Heart left ventricle (tissue), 16 donors: ENCODE results near the gene ADAT1. TPM values are rescaled to one million over a fixed set of nuclear protein-coding genes. Genes with fewer than 3 reads are reported as not detected.
A peak's percentile ranks its signal among the peaks of the same experiment; 100 is the strongest.

Source experiments
- ATAC-seq, 4 donors: fragments of 200-7000 bp; cut with Tn5 transposase; one replicate each; pipeline ENCODE4 v1.9.1; 2020 to 2022; ENCODE audit warnings: moderate library complexity in 4 of 4, mild to moderate bottlenecking in 3 of 4, moderate number of reproducible peaks in 1 of 4
- DNase-seq, 5 donors: peaks; one replicate each; pipeline ENCODE4 v3.0.0-alpha.2; 2020
- H3K27ac ChIP-seq, 12 donors: fragments of 200-600 bp; sonication (generic) in 4 of 12; one replicate each; pipeline versions ENCODE4 v1.5.0 to v1.8.0; 2016 to 2022; ENCODE audit warnings: mild to moderate bottlenecking in 2 of 12
- H3K27me3 ChIP-seq, 9 donors: fragments of 200-600 bp; sonication (generic) in 2 of 9; one replicate each; pipeline versions ENCODE4 v1.5.1 to v1.8.0; 2016 to 2022; ENCODE audit warnings: mild to moderate bottlenecking in 3 of 9
- H3K36me3 ChIP-seq, 9 donors: fragments of 200-600 bp; sonication (generic) in 2 of 9; one replicate each; pipeline versions ENCODE4 v1.5.0 to v1.8.0; 2018 to 2022; ENCODE audit warnings: mild to moderate bottlenecking in 2 of 9
- H3K4me1 ChIP-seq, 12 donors: fragments of 200-600 bp; sonication (generic) in 4 of 12; one replicate each; pipeline versions ENCODE4 v1.5.0 to v1.8.0; 2016 to 2022; ENCODE audit warnings: mild to moderate bottlenecking in 3 of 12
- H3K4me3 ChIP-seq, 12 donors: fragments of 200-600 bp; sonication (generic) in 4 of 12; one replicate each; pipeline versions ENCODE4 v1.5.0 to v1.8.0; 2017 to 2022; ENCODE audit warnings: mild to moderate bottlenecking in 9 of 12, moderate library complexity in 4 of 12
- H3K9me3 ChIP-seq, 12 donors: fragments of 200-600 bp; sonication (generic) in 4 of 12; one replicate each; pipeline versions ENCODE4 v1.5.0 to v1.8.0; 2016 to 2022; ENCODE audit warnings: mild to moderate bottlenecking in 1 of 12
- CTCF ChIP-seq, 12 donors: fragments of 200-600 bp; sonication (generic) in 4 of 12; IDR thresholded peaks; one replicate each; pipeline versions ENCODE4 v1.5.0 to v1.8.0; 2018 to 2022; ENCODE audit warnings: antibody characterized with exemption in 12 of 12, mild to moderate bottlenecking in 5 of 12
- POLR2A ChIP-seq, 2 donors: fragments of 450-650 bp; IDR thresholded peaks; one replicate each; pipeline ENCODE4 v1.6.1; 2017; ENCODE audit warnings: antibody characterized with exemption in 2 of 2, mild to moderate bottlenecking in 2 of 2, moderate library complexity in 2 of 2
- WGBS, 4 donors: extraction: QIAGEN DNeasy Blood & Tissue Kit in 2 of 4; methylation state at CpG; one replicate each; pipeline versions ENCODE4 v1.1.5 to v1.1.7; 2013 to 2018; 5-methylcytosine and 5-hydroxymethylcytosine counted together
- intact Hi-C, 10 donors: fragments of 100-400 bp; cut with DNase I; formaldehyde crosslinking; loops; one replicate each; pipeline versions ENCODE4 v1.11.1 to v1.14.2; 2022
- polyA plus RNA-seq, 2 donors: library from polyadenylated mRNA; stranded (reverse); fragments of 200-250 nt; gene quantifications; one replicate each; pipeline ENCODE4 v1.2.3, GENCODE V29; 2013
- total RNA-seq, 9 donors: library from RNA; depleted of rRNA in 2 of 9; stranded (reverse); fragments of >200 nt in 2 of 9; fragmentation: NEBNext Ultra II Directional in 3 of 9; extraction: Animal tissue kit (Norgen Biotek cat#: 25700) in 3 of 9; gene quantifications; one replicate each; pipeline versions ENCODE4 v1.1.0 to v1.2.4, GENCODE V29; 2016 to 2023
- donor health status: ischemic (EF 13 %, LVEDD 7.1; RV severe dilation, severe dysfunction).
- donor health status: healthy with polysubstance abuse.
- donor health status: DM: no; HTN: yes; CAD: no.
- donor health status: DM: no; HTN: no; CAD: no.
- donor health status: ischemic (EF 25% LVEDD 6.9; RV normal size, moderate dysfunction).
- donor health status: ischemic (EF 25% LVEDD 5.7; RV mildly dilated, moderate dysfunction).
- donor health status: healthy.
- donor health status: DM: yes; HTN: yes; CAD: no.
- donor health status: ischemic (EF 35%, LVEDD 5.7; RV mildly dilated, moderate dysfunction).
- donor health status: nonischemic (EF 11% LVEDD 7.7; RV severe dilation, severe dysfunction).
- donor health status: DM: yes; HTN: yes; CAD: no.
- donor health status: PGD.
- donor health status: ischemic (EF 29% LVEDD 5.4; RV normal size, mild dysfunction).
- donor health status: nonischemic (EF 23%, LVEDD 6.1; RV moderate dilation, normal function).

Gene ADAT1
- total and polyA plus RNA-seq, 11 donors: 8.0 to 37.5 (median 21.0) TPM

DNA sequence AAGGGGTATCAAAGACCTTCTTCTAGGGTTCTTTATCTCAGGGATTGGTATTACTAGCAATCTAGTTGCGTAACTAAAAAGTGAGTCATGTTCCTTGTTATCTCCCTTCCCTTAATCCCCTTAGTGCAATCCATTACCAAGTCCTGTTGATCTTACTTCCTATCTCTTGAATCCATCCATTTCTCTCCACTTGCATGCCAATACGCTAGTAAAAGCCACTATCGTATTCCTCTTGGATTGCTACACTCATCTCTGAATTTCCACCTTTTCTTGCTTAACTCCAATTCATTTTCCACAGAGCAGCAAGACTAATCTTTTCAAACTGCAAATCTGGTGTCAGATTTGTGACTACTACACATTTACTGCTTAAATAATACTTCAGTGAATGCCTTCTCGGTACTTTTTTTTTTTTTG lies 1.8 kb upstream of the ADAT1 start:
- no peaks in the 10 kb centered on the region for H3K9me3 ChIP-seq
- ATAC-seq: no peak
- H3K27me3 ChIP-seq: no peaks in the 10 kb centered on the region
- peaks cover 0 to 51% (median 19%) of the 10 kb centered on the region in 12 donors for H3K4me1 ChIP-seq
- TF ChIP-seq POLR2A (IDR thresholded peaks at IDR 0.05) (no peak), CTCF (IDR thresholded peaks at IDR 0.05) (no peak)
- no peak overlapping the region for H3K4me3 ChIP-seq
- no peak for DNase-seq
- no peak overlapping the region for H3K27ac ChIP-seq
- 73 to 83% (median 77%) methylated on average over 4 of the region's 4 CpGs for WGBS, 4 donors
- H3K36me3 ChIP-seq: peaks cover 0 to 57% (median 49%) of the 10 kb centered on the region in 9 donors
- intact Hi-C loops: loop anchor here (5.0 to 10.0 kb wide), 9 partner anchors 53 to 160 kb away; partner anchors contain the start of genes GABARAPL2 (in 5 of the 10), TMEM170A (in 2 of the 10) and TMEM231 (in 1 of the 10)

DNA sequence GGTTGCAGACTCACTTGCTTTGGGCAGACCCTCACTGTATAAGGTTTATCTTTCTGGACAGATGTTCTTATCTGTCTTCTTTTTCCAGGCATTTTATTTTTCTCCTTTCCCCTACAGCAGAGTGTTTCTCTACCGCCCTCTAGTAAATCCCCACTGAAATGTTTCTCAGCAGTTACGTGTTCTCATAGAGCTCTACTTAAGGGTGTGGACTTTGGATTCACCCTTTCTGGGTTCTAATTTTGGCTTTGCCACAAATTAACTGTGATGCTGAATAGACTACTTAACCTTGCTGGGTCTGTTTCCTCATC lies 2.0 kb downstream of the ADAT1 start:
- peaks cover 0 to 56% (median 47%) of the 10 kb centered on the region in 9 donors for H3K36me3 ChIP-seq
- no peaks in the 10 kb centered on the region for H3K9me3 ChIP-seq
- H3K4me1 ChIP-seq: peaks cover 0 to 34% (median 19%) of the 10 kb centered on the region in 12 donors
- ATAC-seq: no peak
- H3K4me3 ChIP-seq: no peak overlapping the region
- 4 to 17% (median 11%) methylated on average over 2 of the region's 2 CpGs for WGBS, 4 donors
- DNase-seq: no peak
- peak overlapping the region in 2 of 12 donors; percentile 84 to 96 for H3K27ac ChIP-seq
- H3K27me3 ChIP-seq: no peaks in the 10 kb centered on the region
- TF ChIP-seq POLR2A (IDR thresholded peaks at IDR 0.05): no peak
- peak in 9 of 12 donors; percentile 21 to 59 (median 34) for TF ChIP-seq CTCF (IDR thresholded peaks at IDR 0.05)
- intact Hi-C loops: loop anchor here (1.0 to 10.0 kb wide), 10 partner anchors 49 to 156 kb away; partner anchors contain the start of genes GABARAPL2 (in 5 of the 10), TMEM170A (in 2 of the 10) and TMEM231 (in 1 of the 10)

DNA sequence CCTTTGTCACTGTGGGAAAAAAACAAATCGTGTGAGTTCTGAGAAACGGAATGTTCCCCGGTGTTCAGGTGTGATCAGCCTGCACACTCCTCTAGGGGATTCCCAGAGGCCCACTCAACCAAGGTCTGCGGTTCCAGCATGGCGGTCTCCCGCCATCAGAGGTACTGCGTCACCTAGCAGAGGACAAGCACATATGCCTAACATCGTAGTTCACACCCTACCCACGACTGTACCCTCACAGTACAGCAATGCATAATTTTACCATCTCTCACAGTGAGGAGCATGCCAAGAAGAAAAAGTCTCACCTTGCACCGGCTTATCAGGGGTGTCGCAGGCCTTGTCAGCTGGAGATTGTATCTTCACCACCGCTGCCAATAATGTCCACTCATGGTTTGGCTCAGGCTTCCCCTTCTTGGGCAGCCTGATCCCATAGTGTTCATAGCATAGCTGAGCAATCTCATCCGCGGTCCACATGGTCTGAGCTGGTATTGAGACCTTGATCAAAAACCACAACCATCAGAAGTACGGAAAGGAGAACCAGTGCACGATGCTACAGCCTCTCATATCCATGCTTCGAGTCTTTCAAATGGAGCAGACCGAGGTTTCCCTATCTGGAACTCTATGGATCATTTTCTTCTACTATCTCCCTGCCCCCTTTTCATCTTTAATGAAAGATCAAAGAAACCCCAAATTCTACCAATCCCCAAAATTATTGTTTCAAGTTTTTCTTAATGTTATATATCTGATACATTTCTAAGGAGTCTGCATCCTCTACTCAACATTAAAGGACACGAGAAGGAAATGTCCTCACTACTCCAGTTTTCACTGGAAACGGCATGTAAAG lies 2.5 kb downstream of the ADAT1 start:
- H3K4me1 ChIP-seq: peaks cover 0 to 34% (median 19%) of the 10 kb centered on the region in 12 donors
- TF ChIP-seq POLR2A (IDR thresholded peaks at IDR 0.05): no peak
- no peak for TF ChIP-seq CTCF (IDR thresholded peaks at IDR 0.05)
- H3K27ac ChIP-seq: peak overlapping the region in 2 of 12 donors; percentile 84 to 96
- WGBS, 4 donors: 78 to 84% (median 79%) methylated on average over 20 of the region's 20 CpGs
- H3K36me3 ChIP-seq: peaks cover 0 to 56% (median 47%) of the 10 kb centered on the region in 9 donors
- H3K9me3 ChIP-seq: no peaks in the 10 kb centered on the region
- intact Hi-C loops: loop anchor here (1.0 to 10.0 kb wide), 10 partner anchors 48 to 156 kb away; partner anchors contain the start of genes GABARAPL2 (in 5 of the 10), TMEM170A (in 2 of the 10) and TMEM231 (in 1 of the 10)
- ATAC-seq (no peak), DNase-seq (no peak)
- H3K27me3 ChIP-seq: no peaks in the 10 kb centered on the region
- no peak overlapping the region for H3K4me3 ChIP-seq

- no peaks in the 10 kb centered on the region for H3K27me3 ChIP-seq
- ATAC-seq (no peak), DNase-seq (no peak)
- H3K36me3 ChIP-seq: peaks cover 0 to 68% (median 60%) of the 10 kb centered on the region in 9 donors
- no peaks in the 10 kb centered on the region for H3K9me3 ChIP-seq
- H3K4me1 ChIP-seq: peaks cover 0 to 34% (median 19%) of the 10 kb centered on the region in 12 donors
- intact Hi-C loops: loop anchor here in 2 of 10 donors (5.0 to 10.0 kb wide), 2 partner anchors 144 to 146 kb away; no protein-coding TSS in a partner anchor
- 95 to 98% (median 96%) methylated on average over 2 of the region's 2 CpGs for WGBS, 4 donors
- TF ChIP-seq POLR2A (IDR thresholded peaks at IDR 0.05): no peak
- TF ChIP-seq CTCF (IDR thresholded peaks at IDR 0.05): no peak
- H3K4me3 ChIP-seq: no peak overlapping the region
- no peak overlapping the region for H3K27ac ChIP-seq
Observed at GRCh38 chr16:75618780-75619179, 4.3 kb downstream of the ADAT1 start.
